ENCODE results near the gene ACAA1. TPM values are rescaled to one million over a fixed set of nuclear protein-coding genes. Genes with fewer than 3 reads are reported as not detected.

ACAA1 gene
- polyA plus RNA-seq, 1 experiment = 47.6 TPM

GRCh38 chr3:38142959-38143358, 6.0 kb upstream of the ACAA1 start:
- ChIA-PET POLR2A (no interaction called here), CTCF (interaction anchor here (0.6 kb wide), 1 partner anchor 202 kb away, joined by 3 read pairs; no protein-coding TSS in a partner anchor)
- no peak for TF ChIP-seq CTCF (IDR thresholded peaks at IDR 0.05; ENCODE audit: low read depth, low read length)

DNA sequence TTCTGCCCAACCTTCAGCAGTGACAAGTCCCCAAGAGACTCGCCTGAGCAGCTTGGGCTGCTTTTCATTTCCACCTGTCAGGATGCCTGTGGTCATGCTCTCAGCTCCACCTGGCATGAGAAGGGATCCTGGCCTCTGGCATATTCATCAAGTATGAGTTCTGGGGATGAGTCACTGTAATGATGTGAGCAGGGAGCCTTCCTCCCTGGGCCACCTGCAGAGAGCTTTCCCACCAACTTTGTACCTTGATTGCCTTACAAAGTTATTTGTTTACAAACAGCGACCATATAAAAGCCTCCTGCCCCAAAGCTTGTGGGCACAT, 5.0 kb upstream of the ACAA1 start:
- Histone ChIP-seq H3K27ac (ENCODE audit: low read depth, low read length) (no peak overlapping the region), H3K9me3 (ENCODE audit: control insufficient read depth, insufficient read depth, low read length) (no peaks in the 10 kb centered on the region; the same call in none of the 2 replicates), H3K4me3 (ENCODE audit: low read depth, low read length) (no peak overlapping the region), H3K27me3 (ENCODE audit: control insufficient read depth, insufficient read depth, low read length) (no peaks in the 10 kb centered on the region)
- DNase-seq (ENCODE audit: low read depth, low spot score) = no peak
- TF ChIP-seq CTCF (IDR thresholded peaks at IDR 0.05; ENCODE audit: low read depth, low read length) = no peak
- CTCF ChIA-PET = no interaction called here
- POLR2A ChIA-PET = interaction anchor here (1.7 kb wide), 1 partner anchor 23 kb away, joined by 7 read pairs; the partner anchor contains the start of gene OXSR1

More at GRCh38 chr3:38142959-38143358, 6.0 kb upstream of the ACAA1 start:
- Histone ChIP-seq H3K4me3 (ENCODE audit: low read depth, low read length) (no peak overlapping the region), H3K27me3 (ENCODE audit: control insufficient read depth, insufficient read depth, low read length) (no peaks in the 10 kb centered on the region), H3K27ac (ENCODE audit: low read depth, low read length) (no peak overlapping the region), H3K9me3 (ENCODE audit: control insufficient read depth, insufficient read depth, low read length) (no peaks in the 10 kb centered on the region; the same call in none of the 2 replicates)
- DNase-seq (ENCODE audit: low read depth, low spot score) = no peak

DNA sequence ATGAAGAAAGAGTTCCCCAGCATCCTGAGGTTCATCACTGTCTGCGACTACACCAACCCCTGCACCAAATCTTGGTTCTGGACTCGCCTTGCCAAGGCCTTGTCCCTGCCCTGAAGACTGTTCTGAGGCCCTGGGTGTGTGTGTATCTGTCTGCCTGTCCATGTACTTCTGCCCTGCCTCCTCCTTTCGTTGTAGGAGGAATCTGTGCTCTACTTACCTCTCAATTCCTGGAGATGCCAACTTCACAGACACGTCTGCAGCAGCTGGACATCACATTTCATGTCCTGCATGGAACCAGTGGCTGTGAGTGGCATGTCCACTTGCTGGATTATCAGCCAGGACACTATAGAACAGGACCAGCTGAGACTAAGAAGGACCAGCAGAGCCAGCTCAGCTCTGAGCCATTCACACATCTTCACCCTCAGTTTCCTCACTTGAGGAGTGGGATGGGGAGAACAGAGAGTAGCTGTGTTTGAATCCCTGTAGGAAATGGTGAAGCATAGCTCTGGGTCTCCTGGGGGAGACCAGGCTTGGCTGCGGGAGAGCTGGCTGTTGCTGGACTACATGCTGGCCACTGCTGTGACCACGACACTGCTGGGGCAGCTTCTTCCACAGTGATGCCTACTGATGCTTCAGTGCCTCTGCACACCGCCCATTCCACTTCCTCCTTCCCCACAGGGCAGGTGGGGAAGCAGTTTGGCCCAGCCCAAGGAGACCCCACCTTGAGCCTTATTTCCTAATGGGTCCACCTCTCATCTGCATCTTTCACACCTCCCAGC, 4.4 kb upstream of the ACAA1 start:
- H3K27me3 ChIP-seq (ENCODE audit: control insufficient read depth, insufficient read depth, low read length) = no peaks in the 10 kb centered on the region
- TF ChIP-seq CTCF (IDR thresholded peaks at IDR 0.05; ENCODE audit: low read depth, low read length) = no peak
- no peaks in the 10 kb centered on the region; the same call in none of the 2 replicates for H3K9me3 ChIP-seq (ENCODE audit: control insufficient read depth, insufficient read depth, low read length)
- ChIA-PET POLR2A (interaction anchor here (1.7 kb wide), 1 partner anchor 24 kb away, joined by 7 read pairs; the partner anchor contains the start of gene OXSR1), CTCF (no interaction called here)
- H3K4me3 ChIP-seq (ENCODE audit: low read depth, low read length) = no peak overlapping the region
- H3K27ac ChIP-seq (ENCODE audit: low read depth, low read length) = no peak overlapping the region
- DNase-seq (ENCODE audit: low read depth, low spot score) = no peak

DNA sequence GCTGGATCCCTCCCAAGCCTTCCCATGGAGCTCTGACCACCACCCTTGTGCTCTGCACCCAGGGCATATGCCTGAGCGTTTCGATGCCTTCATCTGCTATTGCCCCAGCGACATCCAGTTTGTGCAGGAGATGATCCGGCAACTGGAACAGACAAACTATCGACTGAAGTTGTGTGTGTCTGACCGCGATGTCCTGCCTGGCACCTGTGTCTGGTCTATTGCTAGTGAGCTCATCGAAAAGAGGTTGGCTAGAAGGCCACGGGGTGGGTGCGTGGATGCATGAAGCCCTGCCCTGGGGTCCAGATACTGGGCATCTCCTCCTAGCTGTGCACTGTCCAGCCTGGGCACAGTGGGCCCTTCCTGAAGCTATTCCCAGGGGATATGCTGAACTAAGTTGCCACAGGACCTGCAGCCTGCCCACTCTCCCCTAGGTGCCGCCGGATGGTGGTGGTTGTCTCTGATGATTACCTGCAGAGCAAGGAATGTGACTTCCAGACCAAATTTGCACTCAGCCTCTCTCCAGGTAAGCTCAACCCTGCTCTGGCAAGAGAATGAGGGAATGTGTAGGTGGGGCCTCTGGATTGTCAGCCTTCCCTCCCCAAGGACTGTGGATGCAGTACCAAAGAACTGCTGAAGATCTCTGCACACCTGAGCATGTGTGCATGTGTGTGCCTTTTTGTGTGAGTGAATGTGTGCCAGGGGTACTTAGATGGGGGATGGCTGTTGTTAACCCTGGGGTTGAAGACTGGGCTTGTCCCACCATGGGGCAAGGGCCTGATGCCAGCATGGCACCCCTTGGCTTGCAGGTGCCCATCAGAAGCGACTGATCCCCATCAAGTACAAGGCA, 3.6 kb upstream of the ACAA1 start:
- Histone ChIP-seq H3K27ac (ENCODE audit: low read depth, low read length) (no peak overlapping the region), H3K27me3 (ENCODE audit: control insufficient read depth, insufficient read depth, low read length) (no peaks in the 10 kb centered on the region), H3K9me3 (ENCODE audit: control insufficient read depth, insufficient read depth, low read length) (no peaks in the 10 kb centered on the region; the same call in 1 of the 2 replicates), H3K4me3 (ENCODE audit: low read depth, low read length) (0 out of 2 replicates have a peak overlapping the region, but pooled peaks have one; percentile 10)
- CTCF ChIA-PET = interaction anchor here (0.9 to 1.5 kb wide), 2 partner anchors 158 to 206 kb away, joined by 3 read pairs; partner anchors contain the start of gene XYLB
- TF ChIP-seq CTCF (IDR thresholded peaks at IDR 0.05; ENCODE audit: low read depth, low read length) = no peak
- no peak for DNase-seq (ENCODE audit: low read depth, low spot score)
- POLR2A ChIA-PET = interaction anchor here (1.7 kb wide), 1 partner anchor 24 kb away, joined by 7 read pairs; the partner anchor contains the start of gene OXSR1

Data from AG04450 (cell line).